Measurements from ENCODE around the gene ALG14.

DNA sequence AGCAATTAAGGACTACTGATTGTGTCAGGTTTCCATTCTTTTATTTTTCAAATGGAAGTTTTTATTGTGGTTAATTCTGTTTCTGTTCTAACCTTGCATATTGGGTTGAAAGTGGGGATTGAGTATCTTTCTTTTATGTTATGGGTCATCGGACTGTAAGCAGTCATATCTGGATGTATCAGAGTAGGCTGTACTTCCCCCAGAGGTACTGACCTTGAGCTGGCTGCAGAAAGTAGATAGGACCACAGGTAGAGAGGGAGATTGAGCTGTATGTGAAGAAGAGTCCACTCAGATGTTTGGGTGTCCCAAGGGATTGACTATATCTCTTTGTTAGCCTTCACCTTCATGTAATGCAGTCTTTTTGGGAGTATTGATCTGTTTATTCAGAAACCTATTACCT lies 20.5 kb upstream of the ALG14 start:
- TF ChIP-seq CTCF (conservative IDR thresholded peaks at IDR 0.05) (no peak), ZFX (IDR thresholded peaks at IDR 0.05) (no peak)
